MCF 10A (cell line): ENCODE measurements around the gene TAS1R3. TPM values are rescaled to one million over a fixed set of nuclear protein-coding genes. Genes with fewer than 3 reads are reported as not detected.

Source experiments
- BruUV-seq: library from RNA; stranded (reverse); fragments of 400-500 nt; replicated peaks from 2 replicates; lab custom pipeline; 2021; lab: Mats Ljungman, UMichigan
- CTCF ChIA-PET: fragments of 300-600 bp; sonication (Branson Sonifier 250); formaldehyde crosslinking; extraction: SDS; loops from one replicate; lab custom pipeline; 2021; ENCODE audit warnings: antibody characterized with exemption, inconsistent platforms; lab: Yijun Ruan, JAX
- POLR2A ChIA-PET: fragments of 300-600, 350-650 bp; sonication (Branson Sonifier 250); formaldehyde crosslinking; extraction: SDS; loops from one replicate; lab custom pipeline; 2020; ENCODE audit warnings: antibody characterized with exemption, inconsistent platforms; lab: Yijun Ruan, JAX
- DNase-seq: peaks from one replicate; pipeline ENCODE4 v3.0.0-alpha.2; 2018; ENCODE audit not compliant: unreplicated experiment
- H3K27ac Mint-ChIP-seq: one replicate; pipeline ENCODE4 v1.8.0; 2022; ENCODE audit warnings: mild to moderate bottlenecking, low read depth, mixed read lengths; ENCODE audit not compliant: unreplicated experiment
- H3K27me3 Mint-ChIP-seq: one replicate; pipeline ENCODE4 v1.8.0; 2022; ENCODE audit warnings: mixed read lengths; ENCODE audit not compliant: insufficient read depth, unreplicated experiment
- H3K36me3 Mint-ChIP-seq: one replicate; pipeline ENCODE4 v1.8.0; 2022; ENCODE audit warnings: mild to moderate bottlenecking, moderate library complexity, mixed read lengths; ENCODE audit not compliant: insufficient read depth, unreplicated experiment
- H3K4me1 Mint-ChIP-seq: one replicate; pipeline ENCODE4 v1.8.0; 2022; ENCODE audit warnings: mixed read lengths; ENCODE audit not compliant: insufficient read depth, unreplicated experiment
- H3K4me3 Mint-ChIP-seq: one replicate; pipeline ENCODE4 v1.8.0; 2022; ENCODE audit warnings: mild to moderate bottlenecking, moderate library complexity, mixed read lengths; ENCODE audit not compliant: unreplicated experiment
- H3K9me3 Mint-ChIP-seq: one replicate; pipeline ENCODE4 v1.8.0; 2022; ENCODE audit warnings: mixed read lengths; ENCODE audit not compliant: unreplicated experiment
- intact Hi-C: fragments of 100-400 bp; cut with micrococcal nuclease; formaldehyde crosslinking; loops from 2 replicates; pipeline ENCODE4 v1.14.1; 2022
- total RNA-seq: library from RNA; stranded (reverse); gene quantifications from 2 replicates; pipeline ENCODE4 v1.2.3, GENCODE V29; 2022
- TF ChIP-seq, protein P1 (sequence below): fragments of 200-600 bp; IDR thresholded peaks from one replicate; pipeline ENCODE4 v1.8.0; 2022; ENCODE audit warnings: antibody characterized with exemption, mild to moderate bottlenecking; ENCODE audit not compliant: unreplicated experiment

Gene TAS1R3
- total RNA-seq, 1 experiment from 2014 or later: not detected

DNA sequence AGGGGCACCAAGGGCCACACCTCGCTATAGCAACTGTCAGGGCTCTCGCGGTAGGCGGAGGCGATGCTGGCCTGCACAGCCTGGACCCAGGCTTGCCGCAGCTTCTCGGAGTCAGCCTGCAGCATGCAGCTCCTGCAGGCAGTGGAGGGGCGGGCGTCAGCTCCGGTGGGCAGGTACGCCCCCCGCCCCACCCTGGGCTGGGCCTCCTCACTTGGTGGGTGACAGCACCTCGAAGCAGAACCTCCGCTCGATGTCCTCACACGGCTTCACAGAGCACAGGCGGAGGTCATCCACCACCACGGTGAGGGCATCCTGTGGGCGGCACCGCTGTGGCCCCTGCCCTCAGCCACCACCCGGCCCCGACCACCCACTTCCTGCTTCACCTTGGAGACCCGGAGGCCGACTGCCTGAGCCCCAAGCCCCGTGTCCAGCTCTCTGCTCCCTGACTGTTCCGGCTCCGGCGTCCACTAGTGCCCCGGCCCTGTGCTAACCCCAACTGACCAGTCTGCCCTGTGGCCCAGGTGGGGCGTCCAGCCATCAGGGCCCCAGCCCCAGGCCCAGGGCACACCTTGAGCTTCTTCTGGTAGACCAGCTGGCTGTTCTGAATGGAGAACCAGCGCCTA, 33.2 kb upstream of the TAS1R3 start:
- intact Hi-C loops: loop anchor here (10.0 kb wide), 1 partner anchor 313 kb away; the partner anchor contains the start of gene PERM1
- H3K9me3 Mint-ChIP-seq: no peaks in the 10 kb centered on the region
- BruUV-seq: no TSS peak
- no peak overlapping the region for H3K27ac Mint-ChIP-seq
- H3K27me3 Mint-ChIP-seq: no peaks in the 10 kb centered on the region
- no peak for DNase-seq
- TF ChIP-seq, protein P1, sequence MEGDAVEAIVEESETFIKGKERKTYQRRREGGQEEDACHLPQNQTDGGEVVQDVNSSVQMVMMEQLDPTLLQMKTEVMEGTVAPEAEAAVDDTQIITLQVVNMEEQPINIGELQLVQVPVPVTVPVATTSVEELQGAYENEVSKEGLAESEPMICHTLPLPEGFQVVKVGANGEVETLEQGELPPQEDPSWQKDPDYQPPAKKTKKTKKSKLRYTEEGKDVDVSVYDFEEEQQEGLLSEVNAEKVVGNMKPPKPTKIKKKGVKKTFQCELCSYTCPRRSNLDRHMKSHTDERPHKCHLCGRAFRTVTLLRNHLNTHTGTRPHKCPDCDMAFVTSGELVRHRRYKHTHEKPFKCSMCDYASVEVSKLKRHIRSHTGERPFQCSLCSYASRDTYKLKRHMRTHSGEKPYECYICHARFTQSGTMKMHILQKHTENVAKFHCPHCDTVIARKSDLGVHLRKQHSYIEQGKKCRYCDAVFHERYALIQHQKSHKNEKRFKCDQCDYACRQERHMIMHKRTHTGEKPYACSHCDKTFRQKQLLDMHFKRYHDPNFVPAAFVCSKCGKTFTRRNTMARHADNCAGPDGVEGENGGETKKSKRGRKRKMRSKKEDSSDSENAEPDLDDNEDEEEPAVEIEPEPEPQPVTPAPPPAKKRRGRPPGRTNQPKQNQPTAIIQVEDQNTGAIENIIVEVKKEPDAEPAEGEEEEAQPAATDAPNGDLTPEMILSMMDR: no peak
- H3K36me3 Mint-ChIP-seq: peaks cover 10% of the 10 kb centered on the region
- CTCF ChIA-PET: interaction anchor here (0.6 to 0.7 kb wide), 3 partner anchors 20 to 180 kb away, joined by 3 read pairs; no protein-coding TSS in a partner anchor
- H3K4me3 Mint-ChIP-seq: no peak overlapping the region
- POLR2A ChIA-PET: no interaction called here
- no peaks in the 10 kb centered on the region for H3K4me1 Mint-ChIP-seq

DNA sequence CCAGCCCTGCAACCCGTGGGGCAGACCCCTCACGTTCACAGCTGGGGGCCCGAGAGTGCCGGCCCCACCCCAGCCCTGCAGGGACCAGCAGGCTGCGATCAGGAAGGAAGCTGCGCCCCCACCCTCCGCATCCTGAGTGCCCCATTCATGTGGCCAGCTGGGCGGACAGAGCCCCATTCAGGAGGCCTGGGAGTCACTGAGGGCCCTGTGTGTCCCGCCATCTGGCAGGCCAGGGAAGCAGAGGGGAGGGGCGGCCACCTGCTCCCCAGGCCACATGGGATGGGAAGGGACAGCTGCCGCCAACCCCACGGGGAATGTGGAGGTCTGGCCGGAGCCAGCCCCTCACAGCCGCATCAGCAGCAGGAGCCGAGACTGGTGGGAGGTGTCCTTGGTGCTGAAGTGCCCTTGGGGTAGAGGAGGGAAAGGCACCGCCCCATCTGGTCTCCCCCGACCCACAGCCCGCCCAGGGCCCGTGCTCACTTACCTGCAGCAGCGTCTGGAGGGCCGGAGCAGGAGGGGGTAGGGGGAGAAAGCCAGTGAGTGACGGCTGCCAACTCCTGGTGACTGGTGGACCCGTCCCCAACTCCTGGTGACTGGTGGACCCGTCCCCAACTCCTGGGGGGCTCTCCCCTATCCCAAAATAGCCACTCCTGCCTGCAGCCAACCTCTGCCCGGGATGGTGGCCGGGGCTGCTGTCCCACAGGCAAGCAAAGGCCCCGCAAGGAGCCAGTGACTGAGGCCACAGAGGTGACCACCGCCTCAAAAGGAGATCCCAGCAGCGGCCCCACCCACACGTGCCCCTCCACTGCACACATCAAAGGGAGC, 32.0 kb upstream of the TAS1R3 start:
- Mint-ChIP-seq H3K4me1 (peaks cover 6% of the 10 kb centered on the region), H3K4me3 (no peak overlapping the region), H3K27ac (no peak overlapping the region), H3K9me3 (no peaks in the 10 kb centered on the region), H3K27me3 (no peaks in the 10 kb centered on the region), H3K36me3 (peaks cover 6% of the 10 kb centered on the region)
- BruUV-seq: no TSS peak
- no peak for DNase-seq
- intact Hi-C loops: loop anchor here (10.0 kb wide), 1 partner anchor 314 kb away; the partner anchor contains the start of gene PERM1
- CTCF ChIA-PET: interaction anchor here (0.6 kb wide), 2 partner anchors 24 to 182 kb away, joined by 3 read pairs; no protein-coding TSS in a partner anchor
- TF ChIP-seq, protein P1: no peak
- POLR2A ChIA-PET: no interaction called here

DNA sequence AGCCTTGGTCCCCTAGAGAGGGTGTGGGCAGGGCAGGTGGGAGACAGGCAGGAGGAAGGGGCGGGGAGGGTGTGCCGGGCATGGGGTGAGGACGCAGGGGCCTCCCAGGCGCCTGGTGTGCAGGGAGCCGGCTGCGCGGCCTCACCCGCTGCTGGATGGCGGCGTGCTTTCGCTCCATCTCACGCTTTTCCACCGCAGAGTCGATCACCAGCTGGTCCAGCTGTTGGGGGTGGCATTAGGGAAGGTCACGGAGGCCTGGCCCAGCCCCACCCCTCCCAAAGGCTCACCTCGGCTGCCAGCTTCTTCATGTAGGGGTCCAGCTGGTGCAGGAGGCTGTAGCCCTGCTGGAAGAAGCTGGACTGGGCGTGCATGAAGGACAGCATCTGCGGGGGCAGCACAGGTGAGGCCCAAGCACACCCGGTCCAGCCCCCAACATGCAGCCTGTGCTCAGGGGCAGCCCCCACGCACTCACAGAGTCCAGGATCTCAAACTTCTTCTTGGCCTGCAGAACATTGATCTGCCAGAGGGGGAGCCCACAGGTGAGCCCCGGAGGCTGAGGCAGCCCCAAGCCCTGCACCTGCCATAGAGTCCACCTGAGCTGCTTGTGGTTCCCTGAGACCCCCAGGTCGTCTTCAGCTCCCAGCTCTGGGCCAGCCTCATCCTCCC, 31.3 kb upstream of the TAS1R3 start:
- intact Hi-C loops: loop anchor here (10.0 kb wide), 1 partner anchor 315 kb away; the partner anchor contains the start of gene PERM1
- TF ChIP-seq, protein P1: peak; percentile 41
- Mint-ChIP-seq H3K9me3 (no peaks in the 10 kb centered on the region), H3K27ac (no peak overlapping the region), H3K27me3 (no peaks in the 10 kb centered on the region), H3K36me3 (peaks cover 9% of the 10 kb centered on the region), H3K4me1 (peaks cover 11% of the 10 kb centered on the region), H3K4me3 (no peak overlapping the region)
- no TSS peak for BruUV-seq
- ChIA-PET POLR2A (no interaction called here), CTCF (interaction anchor here (1.0 kb wide), 1 partner anchor 8 kb away, joined by 3 read pairs; no protein-coding TSS in a partner anchor)
- DNase-seq: no peak

DNA sequence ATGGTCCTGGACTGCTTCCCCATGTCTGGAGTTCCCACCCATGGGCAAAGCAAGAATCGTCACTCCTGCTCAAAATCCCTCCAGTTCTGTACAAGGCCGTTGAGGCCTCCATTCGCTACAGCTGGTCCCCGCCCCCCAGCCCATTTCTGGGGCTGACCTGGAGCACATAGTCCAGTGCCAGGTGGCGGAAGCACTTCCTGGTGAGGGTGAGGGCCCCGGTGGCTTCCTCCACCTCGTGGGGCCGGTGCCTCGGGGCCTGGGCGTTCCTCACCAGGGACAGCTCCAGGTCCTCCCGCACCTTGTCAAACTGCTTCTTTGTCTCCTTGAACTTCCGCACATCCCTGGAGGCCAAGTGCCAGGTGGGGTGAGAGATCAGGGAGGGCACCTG, 30.7 kb upstream of the TAS1R3 start:
- no peaks in the 10 kb centered on the region for H3K27me3 Mint-ChIP-seq
- no peak for DNase-seq
- H3K4me1 Mint-ChIP-seq: peaks cover 11% of the 10 kb centered on the region
- H3K27ac Mint-ChIP-seq: no peak overlapping the region
- ChIA-PET CTCF (interaction anchor here (1.0 kb wide), 1 partner anchor 8 kb away, joined by 3 read pairs; no protein-coding TSS in a partner anchor), POLR2A (no interaction called here)
- H3K36me3 Mint-ChIP-seq: peaks cover 11% of the 10 kb centered on the region
- no TSS peak for BruUV-seq
- H3K4me3 Mint-ChIP-seq: no peak overlapping the region
- TF ChIP-seq, protein P1: no peak
- intact Hi-C loops: no loop called here
- no peaks in the 10 kb centered on the region for H3K9me3 Mint-ChIP-seq
